SK-N-MC (cell line): ENCODE data around the gene RPL28.

Source experiments
- DNase-seq: peaks from one replicate; pipeline ENCODE4 v3.0.0-alpha.2; 2011; ENCODE audit warnings: low read depth, low spot score
- H3K27ac ChIP-seq: fragments of 200-600 bp; sonication (generic); 2 replicates; pipeline ENCODE4 v1.5.1; 2016; ENCODE audit warnings: mixed run types
- H3K36me3 ChIP-seq: fragments of 200-600 bp; sonication (generic); 2 replicates; pipeline ENCODE4 v1.6.1; 2017; ENCODE audit warnings: antibody characterized with exemption, low read length, mixed read lengths; ENCODE audit not compliant: insufficient read depth
- H3K4me3 ChIP-seq: fragments of 200-600 bp; sonication (generic); 2 replicates; pipeline ENCODE4 v1.5.1; 2016
- H3K9ac ChIP-seq: fragments of 200-600 bp; sonication (generic); 2 replicates; pipeline ENCODE4 v1.8.0; 2017; ENCODE audit warnings: mixed run types, mixed read lengths; ENCODE audit not compliant: insufficient read length
- H3K9me3 ChIP-seq: fragments of 200-600 bp; sonication (generic); 2 replicates; pipeline ENCODE4 v1.6.1; 2017; ENCODE audit warnings: low read depth, mild to moderate bottlenecking, antibody characterized with exemption, low read length, moderate library complexity, mixed read lengths
- EZH2 ChIP-seq: fragments of 200-600 bp; sonication (generic); IDR thresholded peaks from one replicate; pipeline ENCODE4 v1.6.1; 2017; ENCODE audit warnings: antibody characterized with exemption
- FOXP2 ChIP-seq: optimal IDR thresholded peaks from 2 replicates; pipeline ENCODE3; 2011; ENCODE audit warnings: mild to moderate bottlenecking, moderate library complexity; ENCODE audit not compliant: insufficient read depth; ENCODE audit errors: extremely low read length, control extremely low read depth
- POLR2AphosphoS5 ChIP-seq: IDR thresholded peaks from 2 replicates; pipeline ENCODE4 v1.6.1; 2012; ENCODE audit warnings: mild to moderate bottlenecking, low read depth, low read length, borderline replicate concordance

Gene RPL28

GRCh38 chr19:55436847-55437246 lies 51.1 kb downstream of the RPL28 start:
- TF ChIP-seq POLR2AphosphoS5 (no peak), EZH2 (no peak), FOXP2 (no peak)
- DNase-seq, result no peak
- Histone ChIP-seq H3K36me3 (no peaks in the 10 kb centered on the region), H3K27ac (no peak overlapping the region), H3K9ac (no peak overlapping the region), H3K9me3 (no peaks in the 10 kb centered on the region), H3K4me3 (no peak overlapping the region)

- no peaks in the 10 kb centered on the region for H3K9me3 ChIP-seq
- H3K4me3 ChIP-seq, result no peak overlapping the region
- H3K36me3 ChIP-seq, result no peaks in the 10 kb centered on the region
- DNase-seq, result no peak
- no peak overlapping the region for H3K27ac ChIP-seq
- no peak overlapping the region for H3K9ac ChIP-seq
- TF ChIP-seq POLR2AphosphoS5 (no peak), EZH2 (no peak)
Measured at GRCh38 chr19:55437410-55437809, 51.7 kb downstream of the RPL28 start.

- no peak overlapping the region for H3K27ac ChIP-seq
- no peak overlapping the region for H3K4me3 ChIP-seq
- H3K9me3 ChIP-seq, result no peaks in the 10 kb centered on the region
- H3K36me3 ChIP-seq, result no peaks in the 10 kb centered on the region
- H3K9ac ChIP-seq, result no peak overlapping the region
- TF ChIP-seq POLR2AphosphoS5 (no peak), EZH2 (no peak), FOXP2 (no peak)
- no peak for DNase-seq
Measured at GRCh38 chr19:55439052-55439451, 53.3 kb downstream of the RPL28 start.

- no peak for DNase-seq
- H3K4me3 ChIP-seq, result peak overlapping the region; percentile 63
Measured at GRCh38 chr19:55440411-55441105, 54.8 kb downstream of the RPL28 start.

GRCh38 chr19:55441319-55441691 lies 55.6 kb downstream of the RPL28 start:
- Histone ChIP-seq H3K9ac (no peak overlapping the region), H3K4me3 (no peak overlapping the region), H3K9me3 (no peaks in the 10 kb centered on the region), H3K36me3 (no peaks in the 10 kb centered on the region), H3K27ac (no peak overlapping the region)
- TF ChIP-seq EZH2, result no peak
- TF ChIP-seq POLR2AphosphoS5, result no peak
- no peak for TF ChIP-seq FOXP2
- DNase-seq, result no peak

More at GRCh38 chr19:55440411-55441105, 54.8 kb downstream of the RPL28 start:
- TF ChIP-seq FOXP2 (no peak), EZH2 (no peak), POLR2AphosphoS5 (no peak)
- Histone ChIP-seq H3K27ac (no peak overlapping the region), H3K36me3 (no peaks in the 10 kb centered on the region), H3K9ac (no peak overlapping the region), H3K9me3 (no peaks in the 10 kb centered on the region)

- 0 out of 2 replicates have a peak overlapping the region, but pooled peaks have one; percentile 18 for H3K4me3 ChIP-seq
- no peaks in the 10 kb centered on the region for H3K9me3 ChIP-seq
- no peak overlapping the region for H3K27ac ChIP-seq
- no peaks in the 10 kb centered on the region for H3K36me3 ChIP-seq
- TF ChIP-seq EZH2, result no peak
- TF ChIP-seq FOXP2, result no peak
- TF ChIP-seq POLR2AphosphoS5, result no peak
- DNase-seq, result no peak
- no peak overlapping the region for H3K9ac ChIP-seq
Measured at GRCh38 chr19:55441692-55442321, 56.1 kb downstream of the RPL28 start.

- H3K9me3 ChIP-seq, result no peaks in the 10 kb centered on the region
- H3K4me3 ChIP-seq, result no peak overlapping the region
- DNase-seq, result no peak
- TF ChIP-seq FOXP2 (no peak), EZH2 (no peak), POLR2AphosphoS5 (no peak)
- H3K27ac ChIP-seq, result no peak overlapping the region
- no peak overlapping the region for H3K9ac ChIP-seq
- H3K36me3 ChIP-seq, result no peaks in the 10 kb centered on the region
Measured at GRCh38 chr19:55442372-55442961, 56.7 kb downstream of the RPL28 start.

- Histone ChIP-seq H3K4me3 (peak within 1 kb of the TSS; percentile 40; the same call in 1 of the 2 replicates), H3K36me3 (no peaks in the 10 kb centered on the region), H3K9me3 (no peaks in the 10 kb centered on the region), H3K9ac (no peak within 1 kb of the TSS), H3K27ac (no peak within 1 kb of the TSS)
- TF ChIP-seq EZH2 (no peak), FOXP2 (no peak), POLR2AphosphoS5 (no peak)
- no peak for DNase-seq
Measured at GRCh38 chr19:55443045-55443823, 57.5 kb downstream of the RPL28 start, which contains the start of gene SHISA7. Gene SHISA7, minus strand, starts transcription at chr19:55443300. Its CDS starts 437 bp downstream, at chr19:55442863.
